Measurements from ENCODE around the gene SCN1B. TPM values are rescaled to one million over a fixed set of nuclear protein-coding genes. Genes with fewer than 3 reads are reported as not detected.

Gene SCN1B
- total and polyA plus RNA-seq, 2 experiments from 2014 or later, result 1.6 to 4.2 TPM

- Histone ChIP-seq H3K4me1 (ENCODE audit: low read depth) (no peaks in the 10 kb centered on the region), H3K9me3 (ENCODE audit: low read depth) (no peaks in the 10 kb centered on the region), H3K27me3 (no peaks in the 10 kb centered on the region), H3K4me3 (no peak overlapping the region), H3K27ac (no peak overlapping the region), H3K36me3 (no peaks in the 10 kb centered on the region)
- no peak for TF ChIP-seq CTCF (IDR thresholded peaks at IDR 0.05; ENCODE audit: low read depth, low read length)
- DNase-seq (ENCODE audit: low read depth in 1 of 2, low spot score in 1 of 2), result no peak
These were observed 44.3 kb downstream of the SCN1B start for GRCh38 chr19:35074426-35075201.

DNA sequence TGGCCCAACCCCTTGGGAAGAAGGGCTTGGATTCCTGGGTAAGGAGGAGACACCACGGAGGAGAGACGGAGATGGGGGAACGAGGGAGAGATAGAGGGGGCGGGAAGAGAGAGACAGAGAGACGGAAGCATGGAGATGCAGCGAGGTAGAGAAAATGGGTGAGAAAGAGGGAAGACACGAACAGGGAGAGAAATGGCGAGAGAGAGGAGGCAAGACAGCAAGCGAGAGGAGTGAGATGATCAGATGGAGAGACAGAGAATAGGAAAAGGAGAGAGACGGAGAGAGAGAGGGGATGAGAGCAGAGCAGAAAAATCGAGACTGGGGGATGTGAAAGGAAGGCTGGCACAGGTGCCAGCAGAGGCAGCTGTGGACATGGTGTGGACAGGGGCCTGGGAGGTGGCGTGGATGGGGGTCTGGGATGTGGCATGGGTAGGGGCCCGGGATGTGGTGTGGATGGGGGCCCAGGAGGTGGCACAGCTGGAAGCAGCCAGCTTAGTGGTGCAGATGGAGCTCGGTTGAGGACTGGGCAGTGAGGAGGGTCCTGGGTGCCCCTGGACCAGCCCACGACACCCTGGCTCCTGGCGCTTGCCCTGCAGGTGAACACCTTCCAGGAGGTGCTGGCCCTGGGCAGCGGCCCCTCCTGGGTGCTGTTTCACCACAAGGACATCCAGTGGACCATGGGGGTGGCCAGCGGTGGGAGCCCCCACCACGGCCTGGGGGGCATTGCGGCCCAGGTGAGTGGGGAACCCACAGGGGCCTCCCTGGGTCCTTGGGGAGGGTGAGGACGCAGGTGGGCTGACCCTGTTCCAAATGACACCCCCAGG lies 45.1 kb downstream of the SCN1B start:
- Histone ChIP-seq H3K4me1 (ENCODE audit: low read depth) (no peaks in the 10 kb centered on the region), H3K27ac (no peak overlapping the region), H3K27me3 (no peaks in the 10 kb centered on the region), H3K36me3 (no peaks in the 10 kb centered on the region), H3K9me3 (ENCODE audit: low read depth) (no peaks in the 10 kb centered on the region), H3K4me3 (no peak overlapping the region)
- no peak for TF ChIP-seq CTCF (IDR thresholded peaks at IDR 0.05; ENCODE audit: low read depth, low read length)
- DNase-seq (ENCODE audit: low read depth in 1 of 2, low spot score in 1 of 2), result no peak

GRCh38 chr19:35076026-35076370 lies 45.7 kb downstream of the SCN1B start:
- no peak for DNase-seq (ENCODE audit: low read depth in 1 of 2, low spot score in 1 of 2)
- H3K36me3 ChIP-seq, result no peaks in the 10 kb centered on the region
- H3K27me3 ChIP-seq, result no peaks in the 10 kb centered on the region
- no peak overlapping the region for H3K27ac ChIP-seq
- no peaks in the 10 kb centered on the region for H3K9me3 ChIP-seq (ENCODE audit: low read depth)
- no peak for TF ChIP-seq CTCF (IDR thresholded peaks at IDR 0.05; ENCODE audit: low read depth, low read length)
- H3K4me1 ChIP-seq (ENCODE audit: low read depth), result no peaks in the 10 kb centered on the region
- no peak overlapping the region for H3K4me3 ChIP-seq

DNA sequence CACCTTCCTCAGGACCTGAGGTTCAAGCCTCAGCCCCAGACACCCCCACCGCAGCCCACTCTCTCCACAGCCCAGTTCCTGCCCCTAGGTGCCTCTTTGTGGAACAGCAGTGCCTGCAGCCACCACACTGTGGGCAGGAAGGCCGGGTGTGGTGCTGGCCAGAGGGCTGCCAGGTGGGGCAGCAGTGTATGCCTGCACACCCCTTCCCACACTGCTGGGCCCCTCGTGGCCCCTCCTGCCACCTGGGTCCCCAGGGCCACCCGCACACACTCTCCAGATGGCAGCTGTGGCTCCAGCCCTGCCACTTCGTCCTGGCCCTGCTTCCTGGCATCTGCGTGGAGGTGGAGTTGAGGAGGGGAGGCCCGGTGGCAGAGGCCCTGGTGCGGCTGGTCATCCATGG lies 46.4 kb downstream of the SCN1B start:
- no peaks in the 10 kb centered on the region for H3K36me3 ChIP-seq
- no peaks in the 10 kb centered on the region for H3K27me3 ChIP-seq
- no peak overlapping the region for H3K4me3 ChIP-seq
- no peak for DNase-seq (ENCODE audit: low read depth in 1 of 2, low spot score in 1 of 2)
- no peaks in the 10 kb centered on the region for H3K4me1 ChIP-seq (ENCODE audit: low read depth)
- no peak for TF ChIP-seq CTCF (IDR thresholded peaks at IDR 0.05; ENCODE audit: low read depth, low read length)
- H3K9me3 ChIP-seq (ENCODE audit: low read depth), result no peaks in the 10 kb centered on the region
- no peak overlapping the region for H3K27ac ChIP-seq

GRCh38 chr19:35077411-35078223 lies 47.3 kb downstream of the SCN1B start:
- H3K27me3 ChIP-seq, result no peaks in the 10 kb centered on the region
- no peak overlapping the region for H3K4me3 ChIP-seq
- DNase-seq (ENCODE audit: low read depth in 1 of 2, low spot score in 1 of 2), result no peak
- no peaks in the 10 kb centered on the region for H3K36me3 ChIP-seq
- no peak overlapping the region for H3K27ac ChIP-seq
- H3K9me3 ChIP-seq (ENCODE audit: low read depth), result no peaks in the 10 kb centered on the region
- TF ChIP-seq CTCF (IDR thresholded peaks at IDR 0.05; ENCODE audit: low read depth, low read length), result no peak
- no peaks in the 10 kb centered on the region for H3K4me1 ChIP-seq (ENCODE audit: low read depth)

Data from cardiac muscle cell (in vitro differentiated cells and primary cell).